ENCODE measurements around the gene TTYH2.

DNA sequence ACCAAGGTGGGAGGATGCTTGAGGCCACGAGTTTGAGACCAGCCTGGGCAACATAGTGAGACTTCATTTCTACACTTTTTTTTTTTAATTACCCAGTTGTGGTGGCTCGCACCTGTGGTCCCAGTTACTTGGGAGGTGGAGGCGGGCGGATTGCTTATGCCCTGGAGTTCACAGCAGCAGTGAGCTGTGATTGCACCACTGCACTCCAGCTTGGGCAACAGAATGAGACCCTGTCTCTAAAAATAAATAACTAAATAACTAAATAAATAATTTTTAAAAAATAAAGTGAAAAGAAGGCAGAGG, 70.0 kb downstream of the TTYH2 start:
- TF ChIP-seq, protein P1, sequence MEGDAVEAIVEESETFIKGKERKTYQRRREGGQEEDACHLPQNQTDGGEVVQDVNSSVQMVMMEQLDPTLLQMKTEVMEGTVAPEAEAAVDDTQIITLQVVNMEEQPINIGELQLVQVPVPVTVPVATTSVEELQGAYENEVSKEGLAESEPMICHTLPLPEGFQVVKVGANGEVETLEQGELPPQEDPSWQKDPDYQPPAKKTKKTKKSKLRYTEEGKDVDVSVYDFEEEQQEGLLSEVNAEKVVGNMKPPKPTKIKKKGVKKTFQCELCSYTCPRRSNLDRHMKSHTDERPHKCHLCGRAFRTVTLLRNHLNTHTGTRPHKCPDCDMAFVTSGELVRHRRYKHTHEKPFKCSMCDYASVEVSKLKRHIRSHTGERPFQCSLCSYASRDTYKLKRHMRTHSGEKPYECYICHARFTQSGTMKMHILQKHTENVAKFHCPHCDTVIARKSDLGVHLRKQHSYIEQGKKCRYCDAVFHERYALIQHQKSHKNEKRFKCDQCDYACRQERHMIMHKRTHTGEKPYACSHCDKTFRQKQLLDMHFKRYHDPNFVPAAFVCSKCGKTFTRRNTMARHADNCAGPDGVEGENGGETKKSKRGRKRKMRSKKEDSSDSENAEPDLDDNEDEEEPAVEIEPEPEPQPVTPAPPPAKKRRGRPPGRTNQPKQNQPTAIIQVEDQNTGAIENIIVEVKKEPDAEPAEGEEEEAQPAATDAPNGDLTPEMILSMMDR (IDR thresholded peaks at IDR 0.05; ENCODE audit: insufficient read depth, low read length, poor library complexity, severe bottlenecking) = no peak
- TF ChIP-seq EZH2phosphoT487 (conservative IDR thresholded peaks at IDR 0.05; ENCODE audit: low read length) = no peak
